Mesothelial cell of epicardium (in vitro differentiated cells): Measurements from ENCODE around the gene PHF21B. TPM values are rescaled to one million over a fixed set of nuclear protein-coding genes. Genes with fewer than 3 reads are reported as not detected.

ENCODE experiments used
- DNase-seq, 2 experiments: peaks; one replicate each; pipeline ENCODE4 v3.0.0; 2021; ENCODE audit warnings: low spot score in 2 of 2; ENCODE audit not compliant: unreplicated experiment in 2 of 2
- H3K27ac Mint-ChIP-seq: 2 replicates; pipeline ENCODE4 v1.8.0; 2021; ENCODE audit warnings: mixed read lengths
- H3K27me3 Mint-ChIP-seq: 2 replicates; pipeline ENCODE4 v1.8.0; 2021; ENCODE audit warnings: low read depth, mixed read lengths
- H3K36me3 Mint-ChIP-seq: 2 replicates; pipeline ENCODE4 v1.8.0; 2021; ENCODE audit warnings: mixed read lengths
- H3K4me1 Mint-ChIP-seq: 2 replicates; pipeline ENCODE4 v1.8.0; 2021; ENCODE audit warnings: mixed read lengths
- H3K4me3 Mint-ChIP-seq: 2 replicates; pipeline ENCODE4 v1.8.0; 2021; ENCODE audit warnings: mild to moderate bottlenecking, moderate library complexity, mixed read lengths
- H3K9me3 Mint-ChIP-seq: 2 replicates; pipeline ENCODE4 v1.8.0; 2021; ENCODE audit warnings: mixed read lengths
- total RNA-seq: library from RNA; stranded (reverse); gene quantifications from 3 replicates; pipeline ENCODE4 v1.2.1, GENCODE V29; 2021
- TF ChIP-seq, protein P1 (sequence below): fragments of 200-600 bp; sonication (generic); IDR thresholded peaks from one replicate; pipeline ENCODE4 v1.5.0; 2021; ENCODE audit warnings: antibody characterized with exemption; ENCODE audit not compliant: unreplicated experiment

PHF21B gene
- total RNA-seq, 1 donor from 2014 or later: 8.6 TPM

DNA sequence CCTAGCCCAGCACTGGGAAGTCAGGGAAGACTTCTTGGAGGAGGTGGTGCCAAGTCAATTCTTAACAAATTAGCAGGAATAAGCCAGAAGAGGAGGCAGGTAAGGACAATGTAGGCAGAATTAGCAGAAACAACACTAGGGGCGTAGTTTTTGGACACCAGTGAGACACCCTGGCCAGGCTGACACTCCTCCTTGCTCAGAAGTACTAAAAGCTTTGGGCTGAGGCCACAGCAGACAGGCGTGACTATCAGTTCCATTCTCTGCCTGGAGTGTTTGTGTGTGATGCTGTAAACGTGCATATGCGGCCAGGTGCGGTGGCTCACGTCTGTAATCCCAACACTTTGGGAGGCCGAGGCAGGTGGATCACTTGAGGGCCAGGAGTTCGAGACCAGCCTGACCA, 36.0 kb downstream of the PHF21B start:
- Mint-ChIP-seq H3K9me3 (no peaks in the 10 kb centered on the region), H3K27ac (no peak overlapping the region), H3K27me3 (peaks cover 10% of the 10 kb centered on the region), H3K4me1 (peaks cover 2% of the 10 kb centered on the region), H3K36me3 (no peaks in the 10 kb centered on the region), H3K4me3 (no peak overlapping the region)
- no peak for DNase-seq
- TF ChIP-seq, protein P1, sequence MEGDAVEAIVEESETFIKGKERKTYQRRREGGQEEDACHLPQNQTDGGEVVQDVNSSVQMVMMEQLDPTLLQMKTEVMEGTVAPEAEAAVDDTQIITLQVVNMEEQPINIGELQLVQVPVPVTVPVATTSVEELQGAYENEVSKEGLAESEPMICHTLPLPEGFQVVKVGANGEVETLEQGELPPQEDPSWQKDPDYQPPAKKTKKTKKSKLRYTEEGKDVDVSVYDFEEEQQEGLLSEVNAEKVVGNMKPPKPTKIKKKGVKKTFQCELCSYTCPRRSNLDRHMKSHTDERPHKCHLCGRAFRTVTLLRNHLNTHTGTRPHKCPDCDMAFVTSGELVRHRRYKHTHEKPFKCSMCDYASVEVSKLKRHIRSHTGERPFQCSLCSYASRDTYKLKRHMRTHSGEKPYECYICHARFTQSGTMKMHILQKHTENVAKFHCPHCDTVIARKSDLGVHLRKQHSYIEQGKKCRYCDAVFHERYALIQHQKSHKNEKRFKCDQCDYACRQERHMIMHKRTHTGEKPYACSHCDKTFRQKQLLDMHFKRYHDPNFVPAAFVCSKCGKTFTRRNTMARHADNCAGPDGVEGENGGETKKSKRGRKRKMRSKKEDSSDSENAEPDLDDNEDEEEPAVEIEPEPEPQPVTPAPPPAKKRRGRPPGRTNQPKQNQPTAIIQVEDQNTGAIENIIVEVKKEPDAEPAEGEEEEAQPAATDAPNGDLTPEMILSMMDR: no peak

DNA sequence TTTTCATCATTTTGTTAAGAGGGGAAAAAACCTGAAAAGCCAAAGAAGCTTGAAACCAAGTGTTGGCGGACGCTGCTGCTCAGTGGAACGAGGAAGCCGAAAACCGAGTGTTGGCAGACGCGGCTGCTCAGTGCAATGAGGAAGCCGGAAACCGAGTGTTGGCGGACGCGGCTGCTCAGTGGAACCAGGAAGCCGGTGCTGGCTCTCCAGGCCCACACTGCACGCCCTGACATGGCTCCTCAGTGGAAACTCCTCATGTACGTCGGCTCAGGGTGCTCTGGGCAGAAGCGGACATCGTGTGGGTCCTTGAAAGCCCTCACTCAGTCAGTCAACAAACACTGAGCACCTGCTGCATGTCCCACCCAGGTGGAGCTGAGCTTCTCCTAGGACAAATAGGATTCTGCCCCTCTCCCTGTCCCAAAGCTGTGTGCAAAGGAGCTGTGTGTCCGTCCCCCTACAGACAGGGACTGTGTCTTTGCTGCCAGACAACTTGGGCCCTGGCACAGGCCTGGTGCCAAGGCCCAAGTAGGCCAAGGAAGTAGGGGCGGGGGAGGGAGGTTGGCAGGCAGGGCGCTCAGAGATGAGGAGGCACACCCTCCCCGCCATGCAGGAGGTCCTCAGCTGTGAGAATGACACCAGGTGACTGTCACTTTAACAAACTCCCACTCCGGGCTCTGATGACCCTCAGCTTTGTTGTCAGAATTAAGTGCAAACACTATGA, 37.3 kb downstream of the PHF21B start:
- Mint-ChIP-seq H3K36me3 (no peaks in the 10 kb centered on the region), H3K4me3 (no peak overlapping the region), H3K27ac (no peak overlapping the region), H3K9me3 (no peaks in the 10 kb centered on the region), H3K4me1 (peaks cover 2% of the 10 kb centered on the region), H3K27me3 (peaks cover 10% of the 10 kb centered on the region)
- TF ChIP-seq, protein P1: no peak
- no peak for DNase-seq

DNA sequence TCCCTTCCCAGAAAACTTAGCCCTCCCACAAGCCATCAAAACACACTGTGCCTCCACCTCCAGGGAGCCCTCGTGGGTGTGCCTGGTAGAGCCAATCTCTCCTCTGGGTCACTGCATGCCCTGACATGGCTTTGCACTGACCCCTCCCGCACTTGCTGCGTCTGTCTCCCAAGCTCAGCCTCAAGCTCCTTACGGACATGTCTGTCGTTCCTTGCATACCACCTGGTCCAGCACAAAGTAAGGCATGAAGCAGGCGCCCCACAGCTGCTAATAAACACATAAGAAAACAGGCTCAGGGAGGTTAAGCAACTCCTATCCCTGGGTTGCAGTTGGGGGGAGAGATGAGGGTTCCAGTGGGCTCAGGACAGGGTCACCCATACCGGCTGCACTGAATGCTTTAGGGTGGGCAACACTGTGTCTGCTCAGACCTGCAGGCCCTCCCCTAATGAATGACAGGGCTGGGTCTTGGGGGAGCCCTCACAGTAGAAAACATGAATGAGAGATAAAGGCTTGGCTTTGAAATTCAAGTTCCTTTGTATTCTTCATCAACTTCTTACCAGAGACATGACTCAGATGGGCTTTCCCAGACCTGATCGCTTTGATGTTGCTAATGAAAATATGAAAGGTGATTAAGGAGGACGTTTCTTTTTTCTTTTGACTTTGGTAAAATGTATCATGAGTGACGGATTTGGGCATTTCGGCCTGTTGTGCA, 38.0 kb downstream of the PHF21B start:
- Mint-ChIP-seq H3K9me3 (no peaks in the 10 kb centered on the region), H3K27me3 (peaks cover 10% of the 10 kb centered on the region), H3K27ac (no peak overlapping the region), H3K4me3 (no peak overlapping the region), H3K36me3 (no peaks in the 10 kb centered on the region), H3K4me1 (peaks cover 2% of the 10 kb centered on the region)
- no peak for DNase-seq
- TF ChIP-seq, protein P1: no peak

DNA sequence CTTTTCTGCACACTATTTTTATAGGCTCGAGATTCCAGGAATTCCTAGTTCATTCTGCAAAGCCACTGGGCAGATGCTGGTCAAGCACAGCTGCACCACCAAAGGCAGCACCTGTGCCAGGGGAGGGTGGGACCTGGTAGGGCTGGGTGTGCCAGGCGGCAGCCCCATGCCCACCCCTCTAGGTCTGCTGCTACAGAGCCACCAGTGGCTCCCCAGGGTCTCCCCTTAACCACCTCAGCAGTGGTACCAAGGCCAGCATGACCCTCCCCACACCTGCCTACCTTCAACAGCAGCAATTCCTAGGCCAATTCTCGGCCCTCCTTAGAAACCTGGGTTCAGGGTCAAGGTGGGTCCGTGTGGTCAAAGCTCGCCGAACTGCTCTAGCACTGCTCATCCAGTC, 39.5 kb downstream of the PHF21B start:
- TF ChIP-seq, protein P1: no peak
- Mint-ChIP-seq H3K36me3 (no peaks in the 10 kb centered on the region), H3K27ac (no peak overlapping the region), H3K4me1 (peaks cover 2% of the 10 kb centered on the region), H3K9me3 (no peaks in the 10 kb centered on the region), H3K27me3 (peaks cover 10% of the 10 kb centered on the region), H3K4me3 (no peak overlapping the region)
- no peak for DNase-seq

DNA sequence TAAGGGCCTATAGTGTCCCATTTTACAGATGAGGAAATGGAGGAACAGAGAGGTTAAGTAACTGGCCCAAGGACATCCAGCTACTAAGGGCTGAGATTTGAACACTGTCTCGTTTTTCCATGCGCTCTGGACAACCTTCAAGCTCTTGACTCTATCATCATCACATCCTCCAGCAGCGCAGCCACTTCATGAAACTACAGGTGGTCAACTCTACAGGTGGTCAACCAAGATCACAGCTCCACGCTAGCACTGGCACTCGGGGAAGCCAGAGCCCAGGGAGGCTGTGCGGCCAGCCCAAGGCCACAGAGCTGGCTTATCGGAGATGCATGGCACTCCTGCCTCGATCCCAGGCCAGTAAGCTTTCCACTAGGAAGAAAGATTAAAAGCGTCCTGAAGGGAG, 40.0 kb downstream of the PHF21B start:
- no peaks in the 10 kb centered on the region for H3K9me3 Mint-ChIP-seq
- no peak for DNase-seq
- H3K4me3 Mint-ChIP-seq: no peak overlapping the region
- TF ChIP-seq, protein P1: no peak
- H3K36me3 Mint-ChIP-seq: no peaks in the 10 kb centered on the region
- peaks cover 2% of the 10 kb centered on the region for H3K4me1 Mint-ChIP-seq
- peaks cover 10% of the 10 kb centered on the region for H3K27me3 Mint-ChIP-seq
- H3K27ac Mint-ChIP-seq: no peak overlapping the region
